Body of pancreas (tissue), 4 donors: ENCODE measurements around the gene OR2A42.
"Not testable (repeated sequence)": the region's sequence is repeated elsewhere in the genome, so short reads cannot be mapped to it uniquely, and the experiment has no call there.

ENCODE experiments used
- POLR2A ChIP-seq, 3 donors: fragments of 450-650 bp; IDR thresholded peaks; one replicate each; pipeline ENCODE4 v1.6.1; 2016; ENCODE audit warnings: antibody characterized with exemption in 3 of 3, mild to moderate bottlenecking in 2 of 3
- TF ChIP-seq, protein P1 (sequence below), 7 experiments: fragments of 450-650 bp in 4 of 7; fragments of 200-600 bp in 3 of 7; sonication (generic) in 3 of 7; IDR thresholded peaks; one replicate each; pipeline ENCODE4 v1.5.1; 2016 to 2019; ENCODE audit warnings: antibody characterized with exemption in 7 of 7

GRCh38 chr7:144252307-144252706 lies 12.9 kb upstream of the OR2A42 start:
- TF ChIP-seq, protein P1, sequence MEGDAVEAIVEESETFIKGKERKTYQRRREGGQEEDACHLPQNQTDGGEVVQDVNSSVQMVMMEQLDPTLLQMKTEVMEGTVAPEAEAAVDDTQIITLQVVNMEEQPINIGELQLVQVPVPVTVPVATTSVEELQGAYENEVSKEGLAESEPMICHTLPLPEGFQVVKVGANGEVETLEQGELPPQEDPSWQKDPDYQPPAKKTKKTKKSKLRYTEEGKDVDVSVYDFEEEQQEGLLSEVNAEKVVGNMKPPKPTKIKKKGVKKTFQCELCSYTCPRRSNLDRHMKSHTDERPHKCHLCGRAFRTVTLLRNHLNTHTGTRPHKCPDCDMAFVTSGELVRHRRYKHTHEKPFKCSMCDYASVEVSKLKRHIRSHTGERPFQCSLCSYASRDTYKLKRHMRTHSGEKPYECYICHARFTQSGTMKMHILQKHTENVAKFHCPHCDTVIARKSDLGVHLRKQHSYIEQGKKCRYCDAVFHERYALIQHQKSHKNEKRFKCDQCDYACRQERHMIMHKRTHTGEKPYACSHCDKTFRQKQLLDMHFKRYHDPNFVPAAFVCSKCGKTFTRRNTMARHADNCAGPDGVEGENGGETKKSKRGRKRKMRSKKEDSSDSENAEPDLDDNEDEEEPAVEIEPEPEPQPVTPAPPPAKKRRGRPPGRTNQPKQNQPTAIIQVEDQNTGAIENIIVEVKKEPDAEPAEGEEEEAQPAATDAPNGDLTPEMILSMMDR (IDR thresholded peaks at IDR 0.05), result not testable (repeated sequence)
- not testable (repeated sequence) for TF ChIP-seq POLR2A (IDR thresholded peaks at IDR 0.05)
